ENCODE results near the gene ATG16L2.
"Not testable (repeated sequence)": the region's sequence is repeated elsewhere in the genome, so short reads cannot be mapped to it uniquely, and the experiment has no call there.

The ATG16L2 gene

GRCh38 chr11:72826191-72826941, 12.2 kb downstream of the ATG16L2 start:
- DNase-seq, result no peak

GRCh38 chr11:72826942-72827480, 12.8 kb downstream of the ATG16L2 start:
- no peak for DNase-seq

DNA sequence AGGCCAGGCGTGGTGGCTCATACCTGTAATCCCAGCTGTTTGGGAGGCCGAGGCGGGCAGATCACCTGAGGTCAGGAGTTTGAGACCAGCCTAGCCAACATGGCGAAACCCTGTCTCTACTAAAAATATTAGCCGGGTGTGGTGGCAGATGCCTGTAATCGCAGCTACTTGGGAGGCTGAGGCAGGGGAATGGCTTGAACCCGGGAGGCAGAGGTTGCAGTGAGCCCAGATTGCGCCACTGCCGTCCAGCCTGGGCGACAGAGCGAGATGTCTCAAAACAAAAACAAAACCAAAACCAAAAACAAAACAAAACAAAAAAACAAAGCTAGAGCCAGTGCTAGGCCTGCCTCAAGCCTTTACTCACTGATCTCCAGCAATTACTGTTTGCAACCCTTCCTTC, 13.4 kb downstream of the ATG16L2 start:
- not testable (repeated sequence) for DNase-seq

GRCh38 chr11:72828081-72828567, 13.9 kb downstream of the ATG16L2 start:
- DNase-seq, result no peak

- DNase-seq, result no peak
Observed at GRCh38 chr11:72828692-72829101, 14.5 kb downstream of the ATG16L2 start.

- DNase-seq, result no peak
Observed at GRCh38 chr11:72829178-72829577, 15.0 kb downstream of the ATG16L2 start.

GRCh38 chr11:72829884-72830533, 15.8 kb downstream of the ATG16L2 start:
- no peak for DNase-seq

GRCh38 chr11:72831521-72832300, 17.5 kb downstream of the ATG16L2 start:
- DNase-seq, result peak; percentile 90

GRCh38 chr11:72832301-72833082, 18.3 kb downstream of the ATG16L2 start:
- no peak for DNase-seq

GRCh38 chr11:72833083-72833733, 19.0 kb downstream of the ATG16L2 start:
- DNase-seq, result no peak

GRCh38 chr11:72833811-72834493, 19.7 kb downstream of the ATG16L2 start:
- peak; percentile 57 for DNase-seq

- no peak for DNase-seq
Observed at GRCh38 chr11:72834905-72835304, 20.7 kb downstream of the ATG16L2 start.

DNA sequence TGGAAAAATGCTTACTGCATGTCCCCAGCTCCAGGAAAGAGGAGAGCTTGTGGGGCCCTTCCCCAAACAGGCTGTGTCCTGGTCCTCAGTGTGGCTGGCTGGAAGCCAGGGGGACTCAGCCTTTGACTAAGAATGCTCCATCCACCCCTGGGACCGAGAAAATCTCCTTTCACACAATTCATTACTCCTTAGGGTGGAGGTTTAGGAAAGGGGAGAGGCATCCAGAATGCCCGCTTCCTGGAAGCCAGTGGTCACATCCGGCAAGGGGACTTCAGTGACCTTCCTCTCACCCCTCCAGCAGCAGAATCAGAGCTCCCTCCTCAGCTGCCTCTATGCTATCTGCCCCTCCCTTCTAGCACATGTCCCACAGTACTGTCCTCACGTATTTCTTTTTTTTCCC, 21.9 kb downstream of the ATG16L2 start:
- DNase-seq, result no peak

- DNase-seq, result no peak
Observed at GRCh38 chr11:72838691-72839305, 24.6 kb downstream of the ATG16L2 start.

- DNase-seq, result no peak
Observed at GRCh38 chr11:72840780-72841179, 26.6 kb downstream of the ATG16L2 start.

DNA sequence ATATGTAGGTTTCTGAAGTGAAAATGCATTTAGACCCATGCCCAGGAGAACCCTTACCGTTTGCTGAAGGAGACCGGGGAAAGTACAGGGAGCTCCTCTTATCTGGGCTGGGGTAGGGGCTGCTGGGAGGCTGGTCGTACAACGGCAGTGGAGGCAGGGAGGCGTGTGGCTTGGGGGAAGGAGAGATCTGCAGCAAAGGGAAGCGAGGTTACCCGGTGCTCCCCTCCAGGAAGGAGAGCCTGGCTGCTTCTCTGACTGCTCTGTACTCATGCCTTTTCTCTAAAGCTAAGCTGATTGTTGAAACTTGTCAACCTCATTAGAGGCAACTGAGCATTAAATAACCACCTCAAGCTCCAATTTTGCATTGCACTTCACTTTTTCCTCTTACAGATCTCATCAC, 27.2 kb downstream of the ATG16L2 start:
- DNase-seq, result no peak

DNA sequence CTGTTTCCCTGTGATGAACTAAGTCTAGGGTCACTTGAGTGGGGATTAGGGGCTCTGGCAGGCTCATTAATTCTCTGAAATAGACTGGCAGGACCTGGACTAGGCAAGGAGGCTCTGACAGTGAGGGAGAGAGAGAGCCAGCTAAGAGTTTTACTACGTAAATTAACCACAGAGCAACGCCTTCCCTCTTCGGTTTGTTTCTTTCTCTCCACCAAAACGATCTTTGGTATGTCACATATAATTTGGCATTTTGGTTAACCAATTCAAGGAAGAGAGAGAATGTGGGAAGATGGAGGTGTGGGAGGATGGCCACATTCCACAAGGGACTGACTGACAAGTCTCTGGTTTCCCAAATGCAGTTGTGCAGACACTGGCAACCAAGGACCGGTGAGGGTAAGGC, 27.9 kb downstream of the ATG16L2 start:
- DNase-seq, result no peak

GRCh38 chr11:72842653-72843330, 28.6 kb downstream of the ATG16L2 start:
- no peak for DNase-seq

- DNase-seq, result no peak
Observed at GRCh38 chr11:72844356-72844755, 30.1 kb downstream of the ATG16L2 start.

- DNase-seq, result peak; percentile 18
Observed at GRCh38 chr11:72848846-72849466, 34.7 kb downstream of the ATG16L2 start.
